IPS-NIHi7 (cell line): Measurements from ENCODE around the gene COPZ2.

ENCODE experiments used
- DNase-seq: peaks from one replicate; pipeline ENCODE4 v3.0.0; 2012; ENCODE audit warnings: mixed read lengths; ENCODE audit errors: extremely low spot score

Gene COPZ2

GRCh38 chr17:47987240-47987835, 50.3 kb downstream of the COPZ2 start:
- DNase-seq: peak; percentile 29

- DNase-seq: no peak
Observed at GRCh38 chr17:47986520-47986919, 51.1 kb downstream of the COPZ2 start.

- DNase-seq: no peak
Observed at GRCh38 chr17:47983492-47984223, 53.9 kb downstream of the COPZ2 start.

- no peak for DNase-seq
Observed at GRCh38 chr17:47982645-47983390, 54.8 kb downstream of the COPZ2 start.

GRCh38 chr17:47982091-47982617, 55.4 kb downstream of the COPZ2 start:
- no peak for DNase-seq

GRCh38 chr17:47981462-47981861, 56.1 kb downstream of the COPZ2 start:
- no peak for DNase-seq

- DNase-seq: no peak
Observed at GRCh38 chr17:47980541-47980940, 57.1 kb downstream of the COPZ2 start.

GRCh38 chr17:47978324-47978723, 59.3 kb downstream of the COPZ2 start:
- DNase-seq: peak; percentile 92
